WTC11 (cell line): ENCODE results near the gene TULP3. TPM values are rescaled to one million over a fixed set of nuclear protein-coding genes. Genes with fewer than 3 reads are reported as not detected.

Experiments used
- ATAC-seq: fragments of 200-7000 bp; cut with Tn5 transposase; 2 replicates; pipeline ENCODE4 v1.10.0; 2021; ENCODE audit warnings: mild to moderate bottlenecking, moderate library complexity
- CTCF ChIA-PET: fragments of 300-600 bp; sonication (Branson Sonifier 250); formaldehyde crosslinking; loops from one replicate; lab custom pipeline; 2021; ENCODE audit warnings: antibody characterized with exemption; lab: Charles Lee
- POLR2A ChIA-PET: fragments of 350-600 bp; sonication (Branson Sonifier 250); formaldehyde crosslinking; loops from one replicate; lab custom pipeline; 2021; ENCODE audit warnings: antibody characterized with exemption; lab: Charles Lee
- DNase-seq: peaks from one replicate; pipeline ENCODE4 v3.0.0; 2021; ENCODE audit warnings: low spot score
- H3K27ac Mint-ChIP-seq: 2 replicates; pipeline ENCODE4 v1.8.0; 2021; ENCODE audit warnings: mixed read lengths
- H3K27me3 Mint-ChIP-seq: 2 replicates; pipeline ENCODE4 v1.8.0; 2021; ENCODE audit warnings: low read depth, mild to moderate bottlenecking, moderate library complexity, mixed read lengths
- H3K36me3 Mint-ChIP-seq: 2 replicates; pipeline ENCODE4 v1.8.0; 2021; ENCODE audit warnings: mixed read lengths
- H3K4me1 Mint-ChIP-seq: 2 replicates; pipeline ENCODE4 v1.8.0; 2022; ENCODE audit warnings: mixed read lengths
- H3K4me3 Mint-ChIP-seq: 2 replicates; pipeline ENCODE4 v1.8.0; 2021; ENCODE audit warnings: mild to moderate bottlenecking, moderate library complexity, mixed read lengths
- H3K9me3 Mint-ChIP-seq: 2 replicates; pipeline ENCODE4 v1.8.0; 2021; ENCODE audit warnings: mixed read lengths
- ATF2 ChIP-seq: sonication (generic); formaldehyde crosslinking; IDR thresholded peaks from 2 replicates; pipeline ENCODE4 v1.8.1; 2022; ENCODE audit warnings: low read depth, missing genetic modification reagents, borderline replicate concordance
- CBFB ChIP-seq: sonication (generic); formaldehyde crosslinking; IDR thresholded peaks from 2 replicates; pipeline ENCODE4 v1.8.1; 2022; ENCODE audit warnings: mild to moderate bottlenecking, low read depth, missing genetic modification reagents
- CREB1 ChIP-seq: sonication (generic); formaldehyde crosslinking; IDR thresholded peaks from 2 replicates; pipeline ENCODE4 v1.8.0; 2023; ENCODE audit warnings: mild to moderate bottlenecking, missing genetic modification reagents
- E2F5 ChIP-seq: sonication (generic); formaldehyde crosslinking; IDR thresholded peaks from 2 replicates; pipeline ENCODE4 v1.8.1; 2022; ENCODE audit warnings: mild to moderate bottlenecking, moderate library complexity, missing genetic modification reagents
- ETV6 ChIP-seq: sonication (generic); formaldehyde crosslinking; IDR thresholded peaks from 2 replicates; pipeline ENCODE4 v1.8.1; 2022; ENCODE audit warnings: mild to moderate bottlenecking, missing genetic modification reagents
- FOXJ3 ChIP-seq: sonication (generic); formaldehyde crosslinking; IDR thresholded peaks from 2 replicates; pipeline ENCODE4 v1.9.0; 2021; ENCODE audit warnings: missing genetic modification reagents, mild to moderate bottlenecking, borderline replicate concordance
- GABPB1 ChIP-seq: sonication (generic); formaldehyde crosslinking; IDR thresholded peaks from 2 replicates; pipeline ENCODE4 v1.8.1; 2023; ENCODE audit warnings: mild to moderate bottlenecking, missing genetic modification reagents
- GTF2I ChIP-seq: fragments of 250-450 bp; sonication (Bioruptor Pico); conservative IDR thresholded peaks from 2 replicates; pipeline ENCODE4 v1.4.0; 2021; ENCODE audit warnings: mild to moderate bottlenecking
- HMGA2 ChIP-seq: fragments of 250-450 bp; sonication (Bioruptor Pico); IDR thresholded peaks from 2 replicates; pipeline ENCODE4 v1.4.0; 2021; ENCODE audit warnings: mild to moderate bottlenecking, moderate library complexity
- MLX ChIP-seq: sonication (generic); formaldehyde crosslinking; IDR thresholded peaks from 2 replicates; pipeline ENCODE4 v1.8.1; 2023; ENCODE audit warnings: mild to moderate bottlenecking, missing genetic modification reagents, moderate library complexity
- MXD4 ChIP-seq: fragments of 250-450 bp; sonication (Bioruptor Pico); IDR thresholded peaks from 2 replicates; pipeline ENCODE4 v1.8.0; 2021; ENCODE audit warnings: mild to moderate bottlenecking, moderate library complexity, borderline replicate concordance
- NFYB ChIP-seq: sonication (generic); formaldehyde crosslinking; conservative IDR thresholded peaks from 2 replicates; pipeline ENCODE4 v1.8.0; 2022; ENCODE audit warnings: low read depth, missing genetic modification reagents
- NR1H2 ChIP-seq: sonication (generic); formaldehyde crosslinking; IDR thresholded peaks from 2 replicates; pipeline ENCODE4 v1.9.0; 2021; ENCODE audit warnings: mild to moderate bottlenecking, moderate library complexity, missing genetic modification reagents
- PRRX2 ChIP-seq: fragments of 250-450 bp; sonication (Bioruptor Pico); IDR thresholded peaks from 2 replicates; pipeline ENCODE4 v1.8.0; 2021; ENCODE audit warnings: mild to moderate bottlenecking
- TEAD4 ChIP-seq: sonication (generic); formaldehyde crosslinking; IDR thresholded peaks from 2 replicates; pipeline ENCODE4 v1.8.0; 2022; ENCODE audit warnings: mild to moderate bottlenecking, missing genetic modification reagents
- TP53 ChIP-seq: sonication (generic); formaldehyde crosslinking; IDR thresholded peaks from 2 replicates; pipeline ENCODE4 v1.8.1; 2023; ENCODE audit warnings: mild to moderate bottlenecking, missing genetic modification reagents
- ZBTB43 ChIP-seq: sonication (generic); formaldehyde crosslinking; IDR thresholded peaks from 2 replicates; pipeline ENCODE4 v1.8.1; 2023; ENCODE audit warnings: mild to moderate bottlenecking, missing genetic modification reagents
- ZNF121 ChIP-seq: sonication (generic); formaldehyde crosslinking; IDR thresholded peaks from 2 replicates; pipeline ENCODE4 v1.8.0; 2023; ENCODE audit warnings: missing genetic modification reagents
- ZNF317 ChIP-seq: sonication (generic); formaldehyde crosslinking; IDR thresholded peaks from 2 replicates; pipeline ENCODE4 v1.8.1; 2023; ENCODE audit warnings: low read depth, mild to moderate bottlenecking, moderate library complexity, missing genetic modification reagents, borderline replicate concordance
- ZNF425 ChIP-seq: fragments of 250-450 bp; sonication (Bioruptor Pico); conservative IDR thresholded peaks from 2 replicates; pipeline ENCODE4 v1.9.0; 2021; ENCODE audit warnings: mild to moderate bottlenecking
- ZNF512 ChIP-seq: sonication (generic); formaldehyde crosslinking; IDR thresholded peaks from 2 replicates; pipeline ENCODE4 v1.8.1; 2022; ENCODE audit warnings: missing genetic modification reagents, borderline replicate concordance
- total RNA-seq: library from RNA; stranded (reverse); gene quantifications from 3 replicates; pipeline ENCODE4 v1.2.3, GENCODE V29; 2021

TULP3 gene
- total RNA-seq, 1 experiment from 2014 or later: 17.4 TPM

GRCh38 chr12:2890388-2891239 lies at the start of gene TULP3 (continued):
- TF ChIP-seq ZNF425 (0 out of 2 replicates have a peak, but pooled peaks have one; percentile 64), PRRX2 (CRISPR knock-in tag) (peak; percentile 36), ATF2 (CRISPR knock-in tag) (no peak), ZNF512 (CRISPR knock-in tag) (no peak), MXD4 (CRISPR knock-in tag) (no peak), E2F5 (peak; percentile 87), ZNF317 (0 out of 2 replicates have a peak, but pooled peaks have one; percentile 14), HMGA2 (no peak), ZNF121 (CRISPR knock-in tag) (no peak), GTF2I (no peak), GABPB1 (CRISPR knock-in tag) (peak; percentile 27; the same call in 1 of the 2 replicates), CBFB (0 out of 2 replicates have a peak, but pooled peaks have one; percentile 18), NFYB (CRISPR knock-in tag) (peak; percentile 94), TEAD4 (CRISPR knock-in tag) (no peak), ETV6 (CRISPR knock-in tag) (peak; percentile 79; the same call in 1 of the 2 replicates), NR1H2 (CRISPR knock-in tag) (no peak), TP53 (CRISPR knock-in tag) (peak; percentile 85), CREB1 (CRISPR knock-in tag) (no peak; the same call in 1 of the 2 replicates)
- TF ChIP-seq, all 79 proteins: peak for 32

- H3K4me1 Mint-ChIP-seq: peaks cover 3% of the 10 kb centered on the region
- H3K27ac Mint-ChIP-seq: no peak overlapping the region
- H3K4me3 Mint-ChIP-seq: no peak overlapping the region
- TF ChIP-seq TP53 (CRISPR knock-in tag) (no peak), MLX (CRISPR knock-in tag) (no peak), FOXJ3 (no peak), ZBTB43 (CRISPR knock-in tag) (no peak)
- POLR2A ChIA-PET: no interaction called here
- peaks cover 10% of the 10 kb centered on the region for H3K36me3 Mint-ChIP-seq
- DNase-seq: no peak
- no peaks in the 10 kb centered on the region for H3K9me3 Mint-ChIP-seq
- no peak for ATAC-seq
- no peaks in the 10 kb centered on the region for H3K27me3 Mint-ChIP-seq
- CTCF ChIA-PET: interaction anchor here (1.1 to 1.7 kb wide), 2 partner anchors 13 to 41 kb away, joined by 4 to 5 read pairs; no protein-coding TSS in a partner anchor
Observed at GRCh38 chr12:2841056-2841650, 49.5 kb upstream of the TULP3 start.
